Occipital lobe (tissue), 2 donors: ENCODE data around the gene RBM28. TPM values are rescaled to one million over a fixed set of nuclear protein-coding genes. Genes with fewer than 3 reads are reported as not detected.
"Not testable (repeated sequence)": the region's sequence is repeated elsewhere in the genome, so short reads cannot be mapped to it uniquely, and the experiment has no call there.

Source experiments
- DNase-seq: peaks from one replicate; lab custom pipeline; 2025; lab: John Stamatoyannopoulos, UW
- total RNA-seq: library from RNA; depleted of rRNA; stranded (reverse); fragments of >200 nt; gene quantifications from one replicate; pipeline ENCODE4 v1.2.3, GENCODE V29; 2014

RBM28 gene
- total RNA-seq, 1 donor from 2014 or later = 12.5 TPM

DNA sequence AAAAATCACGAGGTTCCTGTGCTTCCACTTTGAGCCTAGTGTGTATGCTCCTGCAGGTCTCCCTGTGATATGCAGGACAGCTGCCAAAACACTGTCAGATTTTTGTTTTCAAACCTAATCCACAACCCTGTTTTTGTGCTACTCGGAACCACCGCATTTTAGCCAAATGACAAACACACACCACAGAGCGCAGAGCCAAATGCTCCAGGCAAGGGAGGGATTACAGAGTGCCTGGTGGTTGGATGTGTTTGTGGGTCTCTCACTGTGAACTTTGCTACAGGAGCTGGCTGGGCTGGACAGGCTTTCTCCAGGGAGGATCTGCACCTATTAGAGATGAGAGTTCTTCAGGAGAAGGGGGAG, 5.7 kb upstream of the RBM28 start:
- no peak for DNase-seq

DNA sequence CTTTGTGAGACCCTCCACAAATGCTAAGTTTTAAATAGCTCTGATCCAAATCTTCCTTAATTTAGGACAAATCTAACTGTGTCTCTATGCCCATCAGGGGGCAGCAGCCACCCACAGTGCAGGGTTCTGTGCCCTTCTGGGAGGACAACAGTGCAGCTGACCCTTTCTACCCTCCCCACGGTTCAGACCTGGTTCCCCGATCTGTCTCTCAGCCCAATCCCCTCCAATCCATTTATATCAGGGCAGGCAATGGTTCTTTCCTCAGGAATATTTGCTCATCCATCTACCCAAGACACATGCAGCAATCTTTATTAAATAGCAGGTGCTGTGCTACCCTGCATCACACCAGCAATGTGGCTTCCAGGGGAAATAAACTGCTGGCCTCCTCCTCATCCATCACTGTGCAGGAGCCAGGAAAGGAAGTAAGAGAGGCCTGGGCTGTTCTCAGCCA, 4.0 kb upstream of the RBM28 start:
- DNase-seq = peak; percentile 13

DNA sequence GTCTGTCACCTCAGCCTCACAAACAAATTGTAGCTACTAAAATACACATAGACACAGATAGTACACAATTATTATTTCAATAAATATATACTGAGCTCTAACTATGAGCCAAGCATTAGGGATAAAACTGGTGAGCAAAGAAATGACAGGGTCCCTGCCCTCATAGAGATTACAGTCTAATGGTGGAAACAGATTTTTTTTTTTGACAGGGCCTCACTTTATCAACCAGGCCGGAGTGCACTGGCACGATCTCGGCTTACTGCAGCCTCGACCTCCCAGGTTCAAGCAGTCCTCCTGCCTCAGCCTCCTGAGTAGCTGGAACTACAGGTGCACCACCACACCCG, 695 bp upstream of the RBM28 start:
- no peak for DNase-seq

DNA sequence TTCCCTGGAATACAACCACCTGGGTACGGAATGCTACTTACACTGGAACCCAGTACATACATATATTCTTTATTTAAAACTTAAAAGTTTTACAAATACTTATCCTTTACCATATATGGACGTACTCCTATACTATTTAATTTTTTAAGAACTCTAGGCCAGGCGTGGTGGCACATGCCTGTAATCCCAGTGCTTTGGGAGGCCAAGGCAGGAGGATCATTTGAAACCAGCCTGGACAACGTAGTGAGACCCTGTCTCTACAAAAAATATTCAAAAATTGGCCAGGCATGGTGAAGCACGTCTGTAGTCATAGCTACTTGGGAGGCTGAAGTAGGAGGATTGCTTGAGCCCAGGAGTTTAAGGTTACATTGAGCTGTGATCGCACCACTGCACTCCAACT, 2.0 kb downstream of the RBM28 start:
- no peak for DNase-seq

DNA sequence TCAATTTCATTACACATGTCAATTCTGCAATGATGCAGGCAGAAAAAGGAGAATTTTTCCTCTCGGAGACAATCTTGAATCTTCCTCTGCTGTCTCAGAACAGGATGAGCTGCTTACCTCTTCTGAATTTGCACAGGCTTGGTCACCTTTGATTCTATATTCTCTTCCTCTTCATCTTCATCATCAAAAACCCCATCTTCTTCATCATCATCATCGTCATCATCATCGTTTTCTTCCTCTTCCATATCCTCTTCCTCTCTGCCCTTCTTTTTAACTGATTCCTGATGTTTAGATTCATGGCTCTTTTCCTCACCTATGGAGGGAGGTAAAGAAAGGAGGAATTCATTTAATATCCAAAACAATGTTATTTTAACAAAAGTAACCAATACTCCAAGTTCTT, 8.0 kb downstream of the RBM28 start:
- DNase-seq = no peak

DNA sequence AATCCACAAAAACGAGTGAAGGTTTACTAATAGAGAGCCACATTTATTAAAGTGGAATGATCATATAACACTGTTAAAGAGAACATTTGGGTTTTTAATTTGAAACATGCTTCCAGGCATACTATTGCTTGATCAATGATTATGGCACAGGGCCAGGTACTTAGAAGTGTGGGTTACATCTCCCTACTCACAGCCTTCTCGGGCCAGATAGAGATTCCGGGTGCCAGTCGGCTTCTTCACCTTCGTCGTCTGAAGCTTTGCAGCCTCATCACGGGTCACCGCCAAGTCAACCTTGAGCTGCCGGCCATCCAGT, 19.4 kb downstream of the RBM28 start:
- no peak for DNase-seq

DNA sequence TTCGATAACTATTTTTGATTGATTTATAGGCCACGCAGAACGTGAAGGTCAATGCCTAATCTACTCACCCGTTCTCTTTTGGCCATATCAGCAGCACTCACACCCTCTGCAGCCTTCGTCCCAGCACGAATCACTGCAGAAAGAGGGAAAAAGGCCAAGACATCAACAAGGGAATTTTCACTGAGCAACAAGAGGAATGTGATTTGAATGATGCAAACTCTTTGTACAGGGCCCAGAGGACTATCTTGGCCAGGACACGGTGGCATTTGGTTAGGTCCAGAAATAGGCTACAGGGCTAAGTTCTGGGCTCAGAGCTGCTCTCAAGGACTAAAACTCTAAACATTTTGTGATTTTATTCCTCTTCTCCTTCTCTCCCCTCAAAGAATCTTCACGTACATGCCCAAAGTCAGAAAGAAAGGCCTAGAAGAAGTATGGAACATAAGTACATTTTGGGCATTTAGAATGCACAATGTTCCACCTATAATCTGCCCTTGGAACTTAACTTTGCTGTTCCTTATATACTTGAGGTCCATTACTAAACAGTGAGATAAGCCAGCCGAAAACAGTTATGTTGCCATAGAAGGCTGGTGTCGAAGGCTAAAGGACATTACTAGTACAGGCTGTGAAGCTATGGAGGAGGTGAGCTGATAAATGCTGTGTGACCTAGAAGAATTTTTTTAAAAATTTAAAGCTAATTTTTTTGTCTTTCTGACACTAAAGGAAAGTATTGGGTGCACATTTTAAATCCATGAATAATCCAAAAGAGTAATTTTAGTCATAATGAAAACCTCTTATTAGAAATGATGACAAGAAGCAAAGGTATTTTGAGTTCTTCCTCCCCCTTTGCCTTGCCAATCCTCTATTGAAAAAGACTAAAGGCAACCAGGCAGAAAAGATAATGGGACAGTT, 20.0 kb downstream of the RBM28 start:
- DNase-seq = no peak

DNA sequence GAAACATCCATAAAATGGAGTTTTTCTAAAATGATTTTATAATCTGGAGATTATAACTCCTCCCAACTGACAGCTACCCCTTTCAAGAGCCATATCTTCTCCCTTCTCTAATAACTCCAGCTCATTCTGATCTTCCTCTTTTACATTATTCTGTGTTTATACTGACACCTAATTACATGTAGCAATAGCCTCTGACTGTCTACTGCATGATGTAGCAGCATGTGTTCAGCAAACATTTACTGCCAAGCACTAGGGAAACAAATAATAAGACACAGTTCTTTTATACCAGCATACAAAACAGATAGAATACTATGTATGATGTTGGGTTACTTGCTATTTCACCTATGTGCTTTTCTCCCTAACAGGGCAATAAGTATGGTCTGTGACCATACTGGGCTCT, 20.7 kb downstream of the RBM28 start:
- no peak for DNase-seq

DNA sequence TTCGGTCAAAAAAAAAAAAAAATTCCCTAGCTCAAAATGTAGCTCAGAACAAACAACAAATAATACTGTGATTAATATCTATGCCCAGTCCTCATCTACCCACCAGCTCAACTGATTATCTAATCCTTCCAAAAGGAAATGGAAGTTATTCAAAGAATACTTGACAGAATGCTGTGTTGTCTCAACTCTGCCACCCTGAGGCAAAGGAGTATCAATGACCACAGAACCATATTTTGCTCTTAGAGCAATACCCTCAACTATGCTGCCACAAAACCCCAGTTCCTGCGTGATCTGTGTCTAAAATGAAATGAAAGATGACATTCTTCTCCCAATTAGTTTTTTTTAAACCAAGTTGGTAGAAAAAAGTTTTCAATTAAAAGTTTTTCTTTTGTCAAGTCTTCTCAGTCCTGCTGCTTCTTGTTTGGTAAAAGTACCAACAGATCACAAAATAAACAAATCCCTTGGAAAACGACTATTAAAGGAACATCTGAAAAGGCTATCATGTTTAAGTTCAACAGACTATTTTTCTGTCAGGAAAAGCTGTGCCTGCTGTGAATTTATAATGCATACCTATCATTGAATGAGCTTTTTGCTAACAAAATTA, 21.6 kb downstream of the RBM28 start:
- no peak for DNase-seq

DNA sequence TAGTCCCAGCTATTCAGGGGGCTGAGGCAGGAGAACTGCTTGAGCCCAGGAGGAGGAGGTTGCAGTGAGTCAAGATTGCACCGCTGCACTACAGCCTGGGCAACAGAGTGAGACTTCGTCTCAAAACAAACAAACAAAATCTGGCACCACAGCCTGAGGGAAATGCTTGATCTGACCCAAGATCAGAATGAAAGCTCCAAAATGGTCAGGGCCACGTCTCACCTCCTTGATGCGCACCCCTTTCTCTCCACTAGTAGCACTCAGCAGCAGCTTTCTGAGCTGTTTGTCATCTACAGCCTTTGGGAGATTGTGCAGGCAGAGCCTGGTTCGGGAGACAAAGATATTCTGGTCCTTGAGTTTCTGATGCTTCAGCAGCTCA, 22.7 kb downstream of the RBM28 start:
- no peak for DNase-seq

DNA sequence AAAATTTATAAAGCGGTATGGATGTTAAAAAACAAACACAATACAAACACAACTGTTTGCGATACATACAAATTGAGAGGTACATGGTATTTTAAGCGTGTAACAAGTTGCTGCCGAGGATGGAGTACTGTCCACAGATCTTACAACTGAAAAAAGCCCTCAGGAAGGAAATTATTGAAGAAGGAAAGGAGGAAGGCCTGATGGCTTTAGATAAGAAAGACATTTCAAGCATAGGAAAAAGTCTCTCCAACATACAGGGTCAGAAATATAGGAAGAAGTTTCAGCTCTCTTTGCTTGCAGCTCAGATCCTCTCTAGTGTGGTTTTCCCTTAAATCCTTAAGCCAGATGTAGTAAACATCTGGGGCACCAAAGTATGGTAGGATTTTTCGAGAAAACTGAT, 25.0 kb downstream of the RBM28 start:
- DNase-seq = no peak

DNA sequence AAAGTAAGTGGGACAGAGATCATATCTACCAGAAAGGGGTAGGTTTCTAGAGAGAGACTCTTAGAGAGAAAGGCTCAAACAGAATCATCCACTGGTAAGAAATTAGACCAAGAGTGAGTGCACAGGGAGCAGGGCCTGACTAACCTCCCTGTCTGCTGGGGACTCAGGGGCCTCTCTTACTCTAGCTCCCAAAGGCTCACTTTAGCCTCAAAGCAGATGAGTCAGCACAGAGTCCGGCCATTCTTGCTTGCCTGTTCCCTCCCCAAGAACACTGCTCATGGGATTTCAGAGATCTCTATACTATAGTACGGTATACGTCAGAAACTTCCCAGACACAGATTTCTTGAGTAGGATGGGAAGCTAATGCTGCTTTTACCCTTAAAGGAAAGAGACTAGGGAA, 32.7 kb downstream of the RBM28 start:
- DNase-seq = no peak

DNA sequence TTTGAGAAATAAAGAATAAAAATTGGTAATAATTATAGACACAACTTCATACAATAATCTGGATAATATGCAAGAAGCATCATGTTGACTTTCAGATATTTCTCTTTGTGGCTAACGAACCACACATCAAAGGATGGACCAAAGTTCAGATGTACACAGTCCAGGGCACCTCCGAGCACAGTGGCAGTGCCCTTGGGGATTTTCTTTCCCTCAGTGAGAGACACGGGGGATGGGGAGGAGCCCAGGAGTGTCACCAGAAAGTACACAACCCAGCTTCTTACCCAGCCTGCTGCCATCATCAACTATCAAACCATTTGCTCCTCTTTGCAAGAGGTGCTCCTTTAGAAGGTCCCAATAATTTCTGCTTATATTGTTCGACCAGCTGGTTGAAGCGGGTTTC, 33.2 kb downstream of the RBM28 start:
- no peak for DNase-seq

DNA sequence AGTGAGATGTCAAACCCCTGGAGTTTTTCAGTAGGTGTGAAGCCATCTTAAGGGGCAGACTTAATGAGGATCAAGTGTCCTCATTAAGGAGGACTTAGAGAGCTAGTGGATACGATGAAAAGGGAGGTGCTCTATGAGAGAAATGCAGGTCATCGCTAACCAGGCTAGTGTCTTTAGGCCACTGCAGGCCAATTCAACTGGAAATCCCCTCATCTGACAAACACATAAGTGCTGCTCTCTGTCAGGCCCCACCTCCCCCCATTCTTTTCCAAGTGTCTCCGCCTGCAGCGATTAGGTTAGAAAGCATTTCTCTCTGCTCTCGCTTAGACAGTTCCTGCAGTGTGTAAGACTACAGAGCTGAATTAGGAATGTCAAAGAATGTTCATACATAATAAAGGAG, 33.7 kb downstream of the RBM28 start:
- no peak for DNase-seq

DNA sequence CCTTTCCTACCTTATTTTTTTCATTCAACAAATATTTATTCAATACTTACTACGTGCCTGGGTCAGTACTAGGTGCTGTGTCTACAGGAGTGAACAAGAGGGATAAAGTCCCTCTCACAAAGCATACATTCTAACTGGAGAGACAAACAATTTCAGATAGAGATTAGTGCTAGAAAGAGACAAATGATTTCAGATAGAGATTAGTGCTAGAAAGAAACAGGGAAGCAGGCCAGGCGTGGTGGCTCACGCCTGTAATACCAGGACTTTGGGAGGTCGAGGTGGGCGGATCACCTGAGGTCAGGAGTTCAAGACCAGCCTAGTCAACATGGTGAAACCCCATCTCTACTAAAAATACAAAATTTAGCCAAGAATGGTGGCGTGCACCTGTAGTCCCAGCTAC, 34.6 kb downstream of the RBM28 start:
- no peak for DNase-seq

DNA sequence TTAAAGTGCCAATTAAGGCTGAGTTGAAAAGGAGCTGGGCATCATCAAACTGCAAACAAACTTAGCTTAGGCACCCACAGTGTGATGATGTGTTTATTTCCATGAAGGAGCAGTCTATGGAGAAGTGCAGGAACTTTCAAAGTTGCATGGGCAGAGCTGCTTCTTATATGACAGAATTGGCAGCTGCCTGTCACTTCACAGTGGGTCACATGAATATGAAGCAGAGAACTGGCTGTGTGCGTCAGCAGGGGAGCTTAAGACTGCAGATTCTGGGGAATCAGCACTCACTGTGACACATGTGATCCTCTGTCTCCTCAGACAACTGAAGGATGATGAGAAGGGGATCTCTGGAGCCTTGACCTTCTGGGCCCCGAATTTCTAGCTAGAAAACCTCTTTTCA, 36.6 kb downstream of the RBM28 start:
- DNase-seq = no peak

DNA sequence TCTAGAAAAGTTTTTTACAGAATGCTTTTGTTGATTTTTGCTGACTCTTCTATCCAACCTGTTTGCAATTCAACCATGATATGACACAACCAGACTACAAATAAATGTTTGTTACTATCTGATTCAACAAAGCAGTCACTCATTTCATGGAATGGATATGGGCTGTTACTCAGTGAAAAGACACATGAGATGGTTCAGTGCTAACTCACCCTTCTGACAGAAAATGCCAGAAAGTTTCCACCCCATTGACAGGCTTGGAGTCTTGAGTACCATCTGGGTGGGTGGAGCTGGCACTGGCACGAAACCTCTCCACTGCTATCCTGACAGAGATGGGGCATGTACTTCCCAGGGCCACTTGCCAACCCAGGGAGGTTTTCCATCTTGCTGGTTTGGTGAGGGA, 39.5 kb downstream of the RBM28 start:
- DNase-seq = no peak

DNA sequence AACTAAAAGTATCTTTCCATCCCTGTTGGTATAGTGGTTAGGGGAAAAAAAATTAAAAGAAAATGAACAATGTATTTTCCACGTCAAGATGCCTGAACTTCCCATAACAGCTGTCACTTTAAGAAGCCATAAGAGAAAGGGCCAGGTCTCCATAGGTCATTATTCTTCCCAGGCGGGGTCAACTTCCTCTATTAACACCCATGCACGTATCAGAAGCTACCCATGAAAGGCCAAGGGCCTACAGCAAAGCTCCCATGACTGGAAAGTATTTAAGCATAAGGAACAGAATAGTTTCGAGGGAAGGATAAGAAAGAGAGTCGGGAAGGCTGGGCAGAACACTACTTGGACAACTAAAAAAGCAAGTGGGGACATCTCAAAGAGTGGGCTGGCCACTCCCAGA, 40.1 kb downstream of the RBM28 start:
- no peak for DNase-seq

DNA sequence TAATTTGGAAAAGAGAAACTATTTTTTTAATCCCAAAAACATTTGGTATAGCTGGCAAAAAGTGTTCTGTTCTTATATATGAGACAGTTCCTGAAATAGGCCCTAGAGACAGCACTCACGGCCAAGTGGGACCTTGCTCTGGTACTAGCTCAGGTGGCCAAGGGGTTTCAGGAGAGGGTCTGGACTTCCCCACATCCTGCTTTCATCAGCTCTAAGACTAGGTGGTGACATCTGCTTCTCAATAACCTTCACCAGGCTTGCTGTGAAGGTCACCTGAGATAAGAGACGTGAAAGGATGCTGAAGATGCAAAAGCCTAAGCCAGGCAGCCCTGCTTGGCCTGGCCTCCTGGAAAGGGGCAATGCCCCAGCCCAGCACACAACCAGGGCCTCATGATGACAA, 40.6 kb downstream of the RBM28 start:
- no peak for DNase-seq

DNA sequence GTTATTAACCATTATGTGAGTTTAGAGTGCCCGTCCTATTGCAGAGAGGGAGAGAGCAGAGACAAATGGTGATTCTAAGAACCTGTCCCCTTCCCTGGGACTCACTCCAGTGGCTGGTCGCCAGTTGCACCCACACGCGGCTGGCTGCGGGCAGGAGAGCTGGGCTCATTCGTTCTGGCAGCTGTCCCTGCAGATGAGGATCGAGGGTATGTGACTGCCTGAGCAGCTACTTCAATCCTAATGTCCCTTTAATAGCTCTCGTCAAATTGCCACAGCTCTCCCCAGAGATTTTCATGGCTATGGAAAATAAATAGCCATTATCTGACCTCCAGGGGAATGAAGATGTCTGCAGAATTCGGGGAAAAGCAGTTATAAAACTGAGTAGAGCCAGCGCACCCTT, 41.6 kb downstream of the RBM28 start:
- no peak for DNase-seq

DNA sequence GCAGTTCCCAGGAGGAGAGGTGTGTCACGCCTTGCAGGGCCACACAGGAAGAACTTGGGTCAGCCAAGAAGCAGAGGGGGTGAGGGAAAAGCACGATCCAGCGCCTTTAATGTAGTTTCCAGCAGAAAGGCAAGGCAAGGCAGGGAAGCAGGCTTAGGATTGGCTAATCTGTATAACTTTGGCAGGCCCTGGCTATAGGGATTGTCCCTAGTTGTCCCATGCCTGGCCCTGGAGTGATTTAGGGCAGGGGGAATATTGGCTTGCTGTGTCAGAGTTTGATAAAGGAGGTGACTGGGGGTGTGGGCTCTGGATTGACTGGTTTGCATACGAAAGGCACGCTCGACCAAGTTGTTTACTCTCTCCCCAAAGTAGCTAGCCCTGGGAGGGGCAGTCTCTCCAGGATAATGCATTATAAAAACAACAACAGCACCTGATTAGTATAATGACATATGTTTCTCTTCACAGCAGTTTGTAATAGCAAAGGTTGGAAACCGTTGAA, 44.5 kb downstream of the RBM28 start:
- no peak for DNase-seq

DNA sequence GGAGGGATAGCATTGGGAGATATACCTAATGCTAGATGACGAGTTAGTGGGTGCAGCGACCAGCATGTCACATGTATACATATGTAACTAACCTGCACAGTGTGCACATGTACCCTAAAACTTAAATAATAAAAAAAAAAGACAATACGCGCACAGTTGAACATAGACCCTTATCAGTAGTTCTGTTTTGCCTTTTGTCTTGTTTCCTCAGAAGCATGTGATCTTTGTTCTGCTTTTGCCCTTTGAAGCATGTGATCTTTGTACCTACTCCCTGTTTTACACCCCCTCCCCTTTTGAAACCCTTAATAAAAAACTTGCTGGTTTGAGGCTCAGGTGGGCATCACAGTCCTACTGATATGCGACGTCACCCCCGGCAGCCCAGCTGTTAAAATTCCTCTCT, 45.7 kb downstream of the RBM28 start:
- not testable (repeated sequence) for DNase-seq

DNA sequence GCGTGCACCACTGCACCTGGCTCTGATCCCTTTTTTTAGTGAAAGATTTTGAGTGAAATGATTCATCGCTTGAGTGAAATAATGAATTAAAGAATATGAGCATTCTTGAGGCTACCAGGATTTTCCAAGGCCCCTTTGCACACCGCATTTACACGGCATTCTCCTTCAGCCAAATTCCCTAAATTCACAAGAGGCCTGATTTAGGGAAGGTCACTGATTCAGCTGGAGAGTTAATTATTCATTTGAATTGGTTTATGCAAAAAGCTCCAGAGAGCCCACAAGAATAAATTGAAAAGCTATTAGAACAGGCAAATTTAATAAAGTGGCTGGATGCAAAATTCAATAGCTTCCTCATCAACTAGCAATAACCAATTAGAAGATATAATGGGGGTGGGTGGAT, 56.2 kb downstream of the RBM28 start:
- no peak for DNase-seq
